Gastrocnemius medialis (tissue), 4 donors: Measurements from ENCODE around the gene MAPK8IP3. TPM values are rescaled to one million over a fixed set of nuclear protein-coding genes. Genes with fewer than 3 reads are reported as not detected.
A peak's percentile ranks its signal among the peaks of the same experiment; 100 is the strongest.

Experiments used
- ATAC-seq, 2 donors: fragments of 150-250 bp; one replicate each; pipeline ENCODE4 v1.9.1; 2016
- DNase-seq, 2 donors: peaks; one replicate each; pipeline ENCODE4 v3.0.0-alpha.2; 2019
- H3K27ac ChIP-seq, 4 donors: fragments of 200-600 bp; sonication (generic); 1 replicate in 1 of 4; 2 replicates in 3 of 4; pipeline ENCODE4 v1.5.1; 2016 to 2018; ENCODE audit warnings: mild to moderate bottlenecking in 2 of 4, moderate library complexity in 1 of 4
- H3K27me3 ChIP-seq, 3 donors: fragments of 200-600 bp; sonication (generic) in 2 of 3; 1 replicate in 1 of 3; 2 replicates in 2 of 3; pipeline versions ENCODE4 v1.5.1 to v1.6.0; 2016 to 2019; ENCODE audit warnings: mild to moderate bottlenecking in 1 of 3, moderate library complexity in 1 of 3
- H3K36me3 ChIP-seq, 2 donors: fragments of 200-600 bp; sonication (generic) in 1 of 2; one replicate each; pipeline ENCODE4 v1.5.1; 2017 to 2018
- H3K4me1 ChIP-seq, 2 donors: fragments of 200-600 bp; sonication (generic) in 1 of 2; one replicate each; pipeline ENCODE4 v1.5.1; 2016 to 2017; ENCODE audit warnings: mild to moderate bottlenecking in 2 of 2
- H3K4me3 ChIP-seq, 4 donors: fragments of 200-600 bp; sonication (generic) in 3 of 4; 1 replicate in 1 of 4; 2 replicates in 3 of 4; pipeline ENCODE4 v1.5.1; 2016 to 2019; ENCODE audit warnings: mild to moderate bottlenecking in 2 of 4
- H3K9me3 ChIP-seq, 3 donors: fragments of 200-600 bp; sonication (generic) in 2 of 3; 1 replicate in 1 of 3; 2 replicates in 2 of 3; pipeline ENCODE4 v1.5.1; 2016 to 2019
- CTCF ChIP-seq, 5 experiments: fragments of 450-650 bp in 3 of 5; fragments of 200-600 bp in 2 of 5; sonication (generic) in 2 of 5; IDR thresholded peaks in 4 of 5; conservative IDR thresholded peaks in 1 of 5; 1 replicate in 4 of 5; 2 replicates in 1 of 5; pipeline ENCODE4 v1.5.1; 2016 to 2019; ENCODE audit warnings: antibody characterized with exemption in 5 of 5, mild to moderate bottlenecking in 3 of 5, moderate library complexity in 3 of 5
- POLR2A ChIP-seq, 2 donors: fragments of 450-650 bp; IDR thresholded peaks; one replicate each; pipeline ENCODE4 v1.6.1; 2017; ENCODE audit warnings: antibody characterized with exemption in 2 of 2, mild to moderate bottlenecking in 2 of 2, moderate library complexity in 2 of 2
- in situ Hi-C, 4 donors: fragments of 200-750 bp; cut with MboI; loops; one replicate each; pipeline versions ENCODE4 v1.15.0 to v1.8.0; 2017; ENCODE audit warnings: low sequenced_read_pairs in 4 of 4
- intact Hi-C: fragments of 100-400 bp; cut with DNase I; formaldehyde crosslinking; loops from one replicate; pipeline ENCODE4 v1.15.1; 2023; ENCODE audit warnings: low total_unique reads
- total RNA-seq, 4 donors: library from RNA; depleted of rRNA; stranded (reverse); fragments of >200 nt; gene quantifications; one replicate each; pipeline versions ENCODE4 v1.1.0 to v1.2.3, GENCODE V29; 2016

MAPK8IP3 gene
- total RNA-seq, 4 donors from 2014 or later = 6.5 to 22.6 (median 13.9) TPM

GRCh38 chr16:1772908-1773702, 67.1 kb downstream of the MAPK8IP3 start, which contains the start of gene MRPS34:
TSS of gene MRPS34 (minus strand) at chr16:1773134. CDS start at chr16:1773119, 15 bp downstream.
- peaks cover 0 to 29% of the 10 kb centered on the region in 2 donors for H3K36me3 ChIP-seq
- ATAC-seq (peak; percentile 75 to 77), DNase-seq (peak; percentile 69 to 71)
- intact Hi-C loops (loop anchor here (1.0 to 10.0 kb wide), 3 partner anchors 9 to 442 kb away; partner anchors contain the start of genes BRICD5, FAHD1, HAGH and NUBP2), in situ Hi-C loops (no loop called here)
- H3K27ac ChIP-seq = peak within 1 kb of the TSS; percentile 77 to 99 (median 94)
- no peaks in the 10 kb centered on the region for H3K27me3 ChIP-seq
- peak within 1 kb of the TSS; percentile 70 to 99 (median 79) for H3K4me3 ChIP-seq
- TF ChIP-seq POLR2A (IDR thresholded peaks at IDR 0.05) (peak; percentile 30 to 57), CTCF (IDR thresholded peaks at IDR 0.05 in 4 of 5, conservative IDR thresholded peaks at IDR 0.05 in 1 of 5) (peak; percentile 65 to 89 (median 74))
- no peaks in the 10 kb centered on the region for H3K9me3 ChIP-seq
- H3K4me1 ChIP-seq = peaks cover 24 to 41% of the 10 kb centered on the region in 2 donors

- ATAC-seq (peak; percentile 2 to 6), DNase-seq (peak in 1 of 2 donors; percentile 54)
- peaks cover 24 to 41% of the 10 kb centered on the region in 2 donors for H3K4me1 ChIP-seq
- peaks cover 0 to 24% of the 10 kb centered on the region in 2 donors for H3K36me3 ChIP-seq
- peak overlapping the region; percentile 70 to 99 (median 79) for H3K4me3 ChIP-seq
- H3K27me3 ChIP-seq = no peaks in the 10 kb centered on the region
- in situ Hi-C loops = no loop called here
- intact Hi-C loops = loop anchor here (1.0 to 10.0 kb wide), 3 partner anchors 8 to 441 kb away; partner anchors contain the start of genes BRICD5, FAHD1, HAGH and NUBP2
- TF ChIP-seq POLR2A (IDR thresholded peaks at IDR 0.05) (no peak), CTCF (IDR thresholded peaks at IDR 0.05 in 4 of 5, conservative IDR thresholded peaks at IDR 0.05 in 1 of 5) (peak in 1 of 5 experiments; percentile 7)
- peak overlapping the region; percentile 77 to 99 (median 94) for H3K27ac ChIP-seq
- no peaks in the 10 kb centered on the region for H3K9me3 ChIP-seq
These were observed 67.9 kb downstream of the MAPK8IP3 start for GRCh38 chr16:1773703-1774447.

GRCh38 chr16:1774448-1774780, 68.4 kb downstream of the MAPK8IP3 start:
- no peak for DNase-seq
- no peaks in the 10 kb centered on the region for H3K27me3 ChIP-seq
- TF ChIP-seq CTCF (IDR thresholded peaks at IDR 0.05 in 4 of 5, conservative IDR thresholded peaks at IDR 0.05 in 1 of 5) = no peak
- TF ChIP-seq POLR2A (IDR thresholded peaks at IDR 0.05) = no peak
- in situ Hi-C loops (no loop called here), intact Hi-C loops (loop anchor here (10.0 kb wide), 1 partner anchor 440 kb away; the partner anchor contains the start of genes BRICD5 and PGP)
- H3K4me1 ChIP-seq = peaks cover 24 to 43% of the 10 kb centered on the region in 2 donors
- peak overlapping the region; percentile 77 to 99 (median 94) for H3K27ac ChIP-seq
- H3K36me3 ChIP-seq = peaks cover 0 to 24% of the 10 kb centered on the region in 2 donors
- no peaks in the 10 kb centered on the region for H3K9me3 ChIP-seq
- H3K4me3 ChIP-seq = peak overlapping the region in 3 of 4 donors; percentile 77 to 99 (median 81)
- ATAC-seq = no peak

GRCh38 chr16:1775006-1775845, 69.2 kb downstream of the MAPK8IP3 start:
- ATAC-seq = no peak
- peaks cover 0 to 30% of the 10 kb centered on the region in 2 donors for H3K36me3 ChIP-seq
- H3K4me3 ChIP-seq = no peak overlapping the region
- H3K4me1 ChIP-seq = peaks cover 22 to 46% of the 10 kb centered on the region in 2 donors
- H3K27ac ChIP-seq = peak overlapping the region in 2 of 4 donors; percentile 93 to 99
- TF ChIP-seq POLR2A (IDR thresholded peaks at IDR 0.05) (no peak), CTCF (IDR thresholded peaks at IDR 0.05 in 4 of 5, conservative IDR thresholded peaks at IDR 0.05 in 1 of 5) (no peak)
- in situ Hi-C loops (no loop called here), intact Hi-C loops (loop anchor here (10.0 kb wide), 1 partner anchor 440 kb away; the partner anchor contains the start of genes BRICD5 and PGP)
- no peaks in the 10 kb centered on the region for H3K27me3 ChIP-seq
- no peak for DNase-seq
- no peaks in the 10 kb centered on the region for H3K9me3 ChIP-seq
